ENCODE measurements around the gene ACSL5.

The ACSL5 gene

GRCh38 chr10:112471878-112472487 is 98.1 kb downstream of the ACSL5 start:
- no peak for DNase-seq

GRCh38 chr10:112475575-112476218 is 101.8 kb downstream of the ACSL5 start:
- no peak for DNase-seq

Measured in NCI-H2029 (cell line).